Activated T-cell treated with anti-CD3 and anti-CD28 coated beads, Interleukin-2, amount 50 U/mL, for 72 hours (primary cell): ENCODE results near the gene EXOC3. TPM values are rescaled to one million over a fixed set of nuclear protein-coding genes. Genes with fewer than 3 reads are reported as not detected.
A peak's percentile ranks its signal among the peaks of the same experiment; 100 is the strongest.
"Not testable (repeated sequence)": the region's sequence is repeated elsewhere in the genome, so short reads cannot be mapped to it uniquely, and the experiment has no call there.

ENCODE experiments used
- ATAC-seq, 2 donors: fragments of 150-1000 bp; cut with Tn5 transposase; replicated peaks in 1 of 2; 2 replicates each; pipeline ENCODE4 v1.10.0; 2021; ENCODE audit warnings: moderate library complexity in 2 of 2, mild to moderate bottlenecking in 1 of 2
- DNase-seq, 2 donors: peaks; one replicate each; pipeline ENCODE4 v3.0.0; 2021 to 2022; ENCODE audit warnings: mixed read lengths in 1 of 2
- H3K27ac Mint-ChIP-seq: one replicate; pipeline ENCODE4 v1.8.0; 2022; ENCODE audit warnings: mild to moderate bottlenecking, moderate library complexity, mixed read lengths
- H3K27me3 Mint-ChIP-seq: one replicate; pipeline ENCODE4 v1.8.0; 2022; ENCODE audit warnings: low read depth, mixed read lengths
- H3K36me3 Mint-ChIP-seq, 2 donors: one replicate each; pipeline ENCODE4 v1.8.0; 2022; ENCODE audit warnings: mixed read lengths in 2 of 2, mild to moderate bottlenecking in 1 of 2; ENCODE audit not compliant: insufficient read depth in 2 of 2
- H3K4me1 Mint-ChIP-seq: one replicate; pipeline ENCODE4 v1.8.0; 2022; ENCODE audit warnings: low read depth, mixed read lengths
- H3K4me3 Mint-ChIP-seq, 2 donors: one replicate each; pipeline ENCODE4 v1.8.0; 2022; ENCODE audit warnings: mild to moderate bottlenecking in 2 of 2, mixed read lengths in 2 of 2, moderate library complexity in 2 of 2
- H3K9me3 Mint-ChIP-seq, 2 donors: one replicate each; pipeline ENCODE4 v1.8.0; 2022; ENCODE audit warnings: mixed read lengths in 2 of 2
- total RNA-seq, 2 donors: library from RNA; stranded (reverse); gene quantifications; one replicate each; pipeline ENCODE4 v1.2.3, GENCODE V29; 2022

The EXOC3 gene
- total RNA-seq = 10 to 100 TPM; 60.1 to 78.2 TPM

GRCh38 chr5:442335-443238 is at the start of gene EXOC3:
EXOC3 (plus strand) TSS chr5:443176; CDS start chr5:446206, 3,030 bp downstream.
- Mint-ChIP-seq H3K27ac (peak within 1 kb of the TSS; percentile 97), H3K9me3 (no peaks in the 10 kb centered on the region), H3K4me1 (peaks cover 39% of the 10 kb centered on the region), H3K4me3 (peak within 1 kb of the TSS; percentile 97 to 98), H3K36me3 (peaks cover 4 to 12% of the 10 kb centered on the region in 2 donors), H3K27me3 (no peaks in the 10 kb centered on the region)
- peak; percentile 90 to 95 for ATAC-seq
- peak; percentile 80 to 89 for DNase-seq

GRCh38 chr5:393846-394275 is 49.1 kb upstream of the EXOC3 start:
- DNase-seq = no peak
- Mint-ChIP-seq H3K27me3 (no peaks in the 10 kb centered on the region), H3K36me3 (peaks cover 4 to 17% of the 10 kb centered on the region in 2 donors), H3K4me1 (peaks cover 57% of the 10 kb centered on the region), H3K4me3 (peak overlapping the region; percentile 80 to 89), H3K27ac (peak overlapping the region; percentile 92), H3K9me3 (no peaks in the 10 kb centered on the region)
- no peak for ATAC-seq

- peaks cover 4 to 19% of the 10 kb centered on the region in 2 donors for H3K36me3 Mint-ChIP-seq
- no peaks in the 10 kb centered on the region for H3K9me3 Mint-ChIP-seq
- H3K27me3 Mint-ChIP-seq = no peaks in the 10 kb centered on the region
- DNase-seq (no peak), ATAC-seq (no peak)
- no peak overlapping the region for H3K27ac Mint-ChIP-seq
- H3K4me1 Mint-ChIP-seq = peaks cover 58% of the 10 kb centered on the region
- peak overlapping the region in 1 of 2 donors; percentile 70 for H3K4me3 Mint-ChIP-seq
These were observed 48.3 kb upstream of the EXOC3 start for GRCh38 chr5:394671-395155.

- Mint-ChIP-seq H3K4me3 (peak overlapping the region in 1 of 2 donors; percentile 70), H3K27ac (no peak overlapping the region), H3K9me3 (no peaks in the 10 kb centered on the region), H3K4me1 (peaks cover 58% of the 10 kb centered on the region), H3K27me3 (no peaks in the 10 kb centered on the region), H3K36me3 (peaks cover 4 to 20% of the 10 kb centered on the region in 2 donors)
- ATAC-seq (no peak), DNase-seq (no peak)
These were observed 47.6 kb upstream of the EXOC3 start for GRCh38 chr5:395156-395920.

DNA sequence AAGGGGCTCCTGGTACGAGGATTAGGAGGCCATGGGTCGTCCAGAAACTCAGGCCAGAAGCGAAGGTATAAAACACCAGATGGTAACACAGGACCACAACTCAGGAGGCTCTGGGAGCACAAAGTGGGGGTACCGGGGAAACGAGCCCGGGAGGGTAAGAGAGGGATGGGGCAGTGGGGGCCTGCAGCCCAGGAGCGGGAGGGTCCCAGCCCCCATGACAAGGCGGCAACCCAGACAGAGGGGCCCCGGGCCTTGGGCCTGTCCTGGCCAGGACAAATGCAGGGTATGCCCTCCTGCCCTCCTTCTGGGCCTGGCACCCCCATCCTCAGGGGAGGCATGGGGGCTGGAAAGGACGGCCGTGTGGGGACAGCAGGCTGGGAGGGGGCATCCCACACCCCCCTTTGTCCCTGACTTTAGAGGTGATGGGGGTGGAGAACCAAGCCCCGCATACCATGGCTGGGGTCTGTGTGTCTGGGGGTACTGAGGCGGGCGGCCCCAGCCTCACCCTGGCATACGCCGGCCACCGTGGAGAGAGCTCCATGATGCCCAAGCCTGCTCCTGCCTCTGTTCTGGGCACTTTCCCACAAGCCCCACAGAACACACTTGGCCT is 47.0 kb upstream of the EXOC3 start:
- Mint-ChIP-seq H3K4me1 (peaks cover 56% of the 10 kb centered on the region), H3K4me3 (no peak overlapping the region), H3K27ac (no peak overlapping the region), H3K9me3 (no peaks in the 10 kb centered on the region), H3K36me3 (peaks cover 4 to 23% of the 10 kb centered on the region in 2 donors), H3K27me3 (no peaks in the 10 kb centered on the region)
- no peak for ATAC-seq
- no peak for DNase-seq

DNA sequence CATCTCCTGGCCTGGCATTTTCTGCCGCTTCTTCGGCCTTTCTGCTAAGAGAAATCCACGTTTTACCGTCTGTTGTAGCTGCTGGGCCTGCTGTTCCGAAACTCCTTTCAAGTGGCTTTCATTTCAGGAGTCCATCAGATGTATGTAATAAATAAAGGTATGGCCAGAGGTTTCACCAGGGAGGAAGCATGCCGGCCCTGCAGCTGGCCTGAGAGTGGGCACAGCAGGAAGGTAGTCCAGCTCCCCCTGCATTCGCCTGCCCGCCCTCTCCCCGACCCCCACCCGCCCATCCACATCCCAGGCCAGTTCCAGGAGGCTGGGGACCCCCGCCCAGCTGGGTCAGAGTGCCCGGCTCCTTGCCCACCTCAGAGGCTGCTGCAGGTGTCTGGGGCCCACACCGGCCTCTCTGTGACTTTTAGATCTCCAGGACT is 46.4 kb upstream of the EXOC3 start:
- peaks cover 4 to 27% of the 10 kb centered on the region in 2 donors for H3K36me3 Mint-ChIP-seq
- no peak overlapping the region for H3K27ac Mint-ChIP-seq
- peaks cover 59% of the 10 kb centered on the region for H3K4me1 Mint-ChIP-seq
- H3K4me3 Mint-ChIP-seq = no peak overlapping the region
- no peaks in the 10 kb centered on the region for H3K9me3 Mint-ChIP-seq
- H3K27me3 Mint-ChIP-seq = peaks cover 3% of the 10 kb centered on the region
- no peak for ATAC-seq
- DNase-seq = no peak

DNA sequence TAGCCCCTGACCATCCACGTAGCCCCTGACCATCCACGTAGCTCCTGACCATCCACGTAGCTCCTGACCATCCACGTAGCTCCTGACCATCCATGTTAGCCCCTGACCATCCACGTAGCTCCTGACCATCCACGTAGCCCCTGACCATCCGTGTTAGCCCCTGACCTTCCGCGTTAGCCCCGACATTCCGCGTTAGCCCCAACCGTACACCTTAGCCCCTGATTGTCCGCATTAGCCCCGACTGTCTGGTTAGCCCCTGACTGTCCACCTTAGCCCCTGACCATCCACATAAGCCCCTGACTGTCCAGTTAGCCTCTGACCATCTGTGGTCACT is 44.9 kb upstream of the EXOC3 start:
- DNase-seq, H3K27me3 Mint-ChIP-seq, H3K9me3 Mint-ChIP-seq, ATAC-seq, H3K4me3 Mint-ChIP-seq, H3K27ac Mint-ChIP-seq: not testable (repeated sequence)
- peaks cover 9 to 31% of the 10 kb centered on the region in 2 donors for H3K36me3 Mint-ChIP-seq
- H3K4me1 Mint-ChIP-seq = peaks cover 65% of the 10 kb centered on the region

DNA sequence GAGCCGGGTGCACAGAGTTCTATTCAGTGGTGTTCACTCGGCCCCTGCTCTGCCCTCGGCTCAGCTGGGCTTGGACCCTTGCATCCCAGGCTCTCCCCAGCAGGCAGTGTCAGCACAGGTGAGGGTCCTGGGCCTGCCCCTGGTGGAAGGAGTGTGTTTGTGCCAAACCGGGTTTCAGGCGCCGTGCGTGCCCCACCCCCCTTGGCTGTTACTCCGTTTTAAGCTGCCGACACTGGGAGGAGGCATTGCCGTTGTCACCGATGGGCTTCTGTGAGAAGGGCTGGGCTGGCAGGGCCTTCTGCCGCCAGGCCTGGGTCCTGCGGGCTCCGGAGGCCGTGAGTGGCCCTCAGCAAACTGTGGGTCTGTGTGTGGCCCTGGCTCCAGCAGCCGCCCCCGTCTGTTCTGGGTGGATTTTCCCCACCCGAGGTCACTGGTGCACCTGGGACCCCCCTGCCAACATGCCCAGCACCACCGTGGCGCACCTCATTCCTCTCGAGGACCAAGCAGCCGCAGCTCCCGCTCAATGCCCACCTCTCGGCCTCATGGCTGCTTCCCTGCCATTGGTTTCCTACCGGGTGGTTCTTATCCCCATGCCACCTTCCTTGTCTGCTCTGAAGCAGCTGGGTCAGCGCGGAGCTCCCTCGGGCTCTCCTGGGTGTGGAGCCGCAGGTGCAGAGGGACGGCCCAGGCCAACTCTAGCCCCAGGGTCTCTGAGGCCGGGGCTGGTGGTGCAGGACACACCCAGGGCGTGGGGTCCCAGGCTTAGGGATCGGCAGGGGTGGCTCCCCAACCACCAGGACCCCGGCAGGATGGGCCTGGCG is 44.3 kb upstream of the EXOC3 start:
- Mint-ChIP-seq H3K4me1 (peaks cover 65% of the 10 kb centered on the region), H3K27me3 (peaks cover 9% of the 10 kb centered on the region), H3K9me3 (no peaks in the 10 kb centered on the region), H3K27ac (peak overlapping the region; percentile 48), H3K36me3 (peaks cover 7 to 29% of the 10 kb centered on the region in 2 donors), H3K4me3 (peak overlapping the region in 1 of 2 donors; percentile 75)
- ATAC-seq = no peak
- no peak for DNase-seq

GRCh38 chr5:399296-400281 is 43.4 kb upstream of the EXOC3 start:
- DNase-seq = peak; percentile 62 to 87
- Mint-ChIP-seq H3K9me3 (no peaks in the 10 kb centered on the region), H3K27ac (peak overlapping the region; percentile 80), H3K27me3 (peaks cover 16% of the 10 kb centered on the region), H3K4me3 (peak overlapping the region; percentile 75 to 77), H3K4me1 (peaks cover 69% of the 10 kb centered on the region), H3K36me3 (peaks cover 9 to 34% of the 10 kb centered on the region in 2 donors)
- peak; percentile 72 to 81 for ATAC-seq

DNA sequence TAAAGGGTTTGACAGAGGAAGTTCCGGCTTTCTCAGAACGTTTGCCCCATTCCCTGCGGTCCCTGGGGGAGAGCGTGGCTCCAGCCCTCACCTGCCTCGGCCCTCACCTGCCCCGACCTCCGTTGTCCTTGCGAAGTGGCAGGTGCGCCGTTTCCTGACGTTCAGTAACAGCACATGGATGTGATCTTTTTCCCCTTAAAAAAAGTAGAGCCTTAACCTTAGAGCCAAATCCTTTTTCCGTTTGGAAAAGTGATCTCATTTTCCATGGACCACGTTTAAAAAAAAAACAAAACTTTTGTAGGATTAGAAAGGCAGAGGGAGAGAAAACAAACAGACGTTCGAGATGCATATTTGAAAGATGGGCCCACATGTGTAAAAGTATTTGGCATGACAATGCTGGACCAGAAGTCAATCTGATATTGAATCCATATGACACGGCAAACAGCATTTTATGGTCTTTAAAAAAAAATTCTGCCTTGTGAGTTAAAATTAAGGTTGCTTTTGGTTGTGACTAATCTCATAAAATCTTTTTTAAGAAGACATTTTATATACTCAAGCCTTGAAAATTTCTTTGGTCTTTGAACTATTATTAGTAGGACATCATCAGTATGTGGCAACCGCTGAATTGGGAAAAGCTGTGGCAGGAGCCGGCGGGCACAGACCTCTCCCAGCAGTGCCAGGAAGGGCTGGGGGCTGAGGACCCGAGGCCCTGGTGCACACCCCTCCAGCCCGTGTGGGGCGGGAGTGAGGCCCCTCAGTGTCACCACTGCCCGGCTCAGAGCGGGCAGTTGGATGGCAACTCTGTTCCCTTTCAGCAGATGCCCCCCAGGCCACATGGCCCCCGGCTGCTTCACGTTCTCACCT is 42.5 kb upstream of the EXOC3 start:
- H3K27ac Mint-ChIP-seq = peak overlapping the region; percentile 80
- ATAC-seq (no peak), DNase-seq (no peak)
- peaks cover 16% of the 10 kb centered on the region for H3K27me3 Mint-ChIP-seq
- H3K4me1 Mint-ChIP-seq = peaks cover 63% of the 10 kb centered on the region
- H3K4me3 Mint-ChIP-seq = peak overlapping the region; percentile 75 to 77
- peaks cover 9 to 34% of the 10 kb centered on the region in 2 donors for H3K36me3 Mint-ChIP-seq
- no peaks in the 10 kb centered on the region for H3K9me3 Mint-ChIP-seq
